Measurements from ENCODE around the gene LMAN1L. TPM values are rescaled to one million over a fixed set of nuclear protein-coding genes. Genes with fewer than 3 reads are reported as not detected.

LMAN1L gene
- total and polyA plus RNA-seq, 2 experiments from 2014 or later = not detected

DNA sequence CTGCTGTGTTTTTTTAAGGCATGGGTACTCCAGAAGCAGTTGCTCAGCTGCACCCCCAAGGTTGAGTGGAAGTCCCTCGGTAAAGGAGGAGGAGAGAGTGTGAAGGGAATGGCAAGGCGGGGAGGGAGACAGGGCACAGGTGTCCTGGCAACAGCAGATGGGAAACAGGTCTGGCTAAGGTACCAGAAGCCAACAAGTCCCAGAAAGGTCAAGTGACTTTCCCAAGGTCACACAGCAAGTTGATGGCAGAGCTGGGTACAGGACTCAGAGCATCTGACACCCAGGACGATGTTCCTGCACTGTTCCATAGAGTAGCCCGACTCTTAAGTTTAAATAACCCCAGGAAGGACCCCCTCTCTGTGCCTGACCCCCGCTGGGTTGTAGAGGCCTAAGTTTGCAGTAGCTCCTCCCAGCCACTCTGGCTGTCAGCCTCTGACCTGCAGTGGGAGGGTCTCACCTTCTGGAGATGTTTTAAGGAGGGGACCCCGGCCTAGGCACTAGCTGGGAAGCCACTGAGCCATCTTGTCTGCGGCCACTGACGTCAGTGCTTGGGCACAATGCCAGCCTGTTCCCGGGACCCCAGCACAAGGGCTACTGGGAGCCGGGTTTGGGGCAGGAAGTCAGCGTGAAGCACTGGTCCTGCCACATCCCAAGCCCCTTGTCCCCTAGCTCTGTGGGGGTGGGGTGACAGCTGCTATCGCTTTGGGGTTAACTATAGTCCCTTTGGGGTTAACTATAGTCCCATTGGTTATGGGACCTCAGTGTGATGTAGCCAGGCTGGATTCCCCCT is 20.2 kb upstream of the LMAN1L start:
- Histone ChIP-seq H3K9ac (no peak overlapping the region), H3K4me3 (no peak overlapping the region), H3K9me3 (ENCODE audit: low read depth) (no peaks in the 10 kb centered on the region), H3K4me1 (ENCODE audit: insufficient read depth) (peaks cover 17% of the 10 kb centered on the region), H3K36me3 (ENCODE audit: low read depth) (no peaks in the 10 kb centered on the region), H3K27me3 (replicated peaks; ENCODE audit: insufficient read depth) (no peaks in the 10 kb centered on the region), H3K79me2 (ENCODE audit: insufficient read depth) (peaks cover 97% of the 10 kb centered on the region), H2AFZ (no peak overlapping the region), H3K4me2 (ENCODE audit: unreplicated experiment) (no peak overlapping the region), H3F3A (ENCODE audit: insufficient read depth) (peaks cover 6% of the 10 kb centered on the region; the same call in 1 of the 2 replicates), H4K20me1 (ENCODE audit: insufficient read depth) (no peaks in the 10 kb centered on the region; the same call in 1 of the 2 replicates), H3K27ac (no peak overlapping the region), H3K9me2 (ENCODE audit: insufficient read depth) (no peaks in the 10 kb centered on the region)
- no peak for TF ChIP-seq EZH2 (IDR thresholded peaks at IDR 0.05; ENCODE audit: insufficient read depth, poor library complexity, severe bottlenecking)
- TF ChIP-seq EZH2phosphoT487 (IDR thresholded peaks at IDR 0.05; ENCODE audit: insufficient read depth, low read depth) = no peak
- DNase-seq = no peak
- WGBS, 2 experiments (ENCODE audit: low coverage in 1 of 2, low lambda C conversion rate in 2 of 2, missing lambda C conversion rate in 2 of 2) = 83 to 85% methylated on average over 11 to 12 of the region's 12 CpGs
- in situ Hi-C loops (cut with MboI) = no loop called here

GRCh38 chr15:74793135-74794028 is 19.3 kb upstream of the LMAN1L start:
- DNase-seq = no peak
- H4K20me1 ChIP-seq (ENCODE audit: insufficient read depth) = no peaks in the 10 kb centered on the region

DNA sequence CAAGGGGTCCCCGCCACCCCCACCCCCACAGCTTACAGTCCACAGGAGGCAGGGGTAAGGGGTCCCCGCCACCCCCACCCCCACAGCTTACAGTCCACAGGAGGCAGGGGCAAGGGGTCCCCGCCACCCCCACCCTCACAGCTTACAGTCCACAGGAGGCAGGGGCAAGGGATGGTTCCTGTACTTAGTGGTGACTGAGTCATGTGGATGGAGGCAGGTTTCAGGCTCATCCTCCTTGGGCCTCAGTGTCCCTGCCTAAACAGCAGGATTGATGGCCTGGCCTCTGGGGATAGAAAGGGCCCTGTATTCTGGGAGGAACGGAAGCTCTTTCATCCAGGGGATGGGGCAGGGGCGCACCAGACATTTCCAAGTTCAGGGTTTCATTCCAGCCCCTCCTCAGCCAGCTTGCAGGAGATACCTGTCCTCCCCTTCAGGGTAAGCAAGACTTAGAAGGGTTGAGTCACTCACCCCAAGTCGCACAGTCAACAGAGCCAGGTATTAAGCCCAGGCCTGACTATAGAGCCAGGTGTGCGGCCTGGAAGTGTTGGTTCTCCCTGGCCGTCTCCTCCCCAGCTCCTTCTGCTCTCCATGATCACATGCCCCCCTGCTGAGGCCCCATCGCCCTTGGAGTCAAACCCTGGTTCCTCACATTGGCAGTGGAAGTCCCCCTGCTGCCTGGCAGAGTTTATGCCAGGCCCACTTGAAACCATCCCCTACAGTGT is 18.2 kb upstream of the LMAN1L start:
- Histone ChIP-seq H2AFZ (no peak overlapping the region), H3K36me3 (ENCODE audit: low read depth) (no peaks in the 10 kb centered on the region), H3K27ac (no peak overlapping the region), H3K27me3 (replicated peaks; ENCODE audit: insufficient read depth) (no peaks in the 10 kb centered on the region), H4K20me1 (ENCODE audit: insufficient read depth) (no peaks in the 10 kb centered on the region), H3K4me1 (ENCODE audit: insufficient read depth) (peaks cover 14% of the 10 kb centered on the region), H3K4me3 (no peak overlapping the region), H3K9ac (no peak overlapping the region), H3F3A (ENCODE audit: insufficient read depth) (peaks cover 6% of the 10 kb centered on the region; the same call in 1 of the 2 replicates), H3K9me2 (ENCODE audit: insufficient read depth) (no peaks in the 10 kb centered on the region), H3K79me2 (ENCODE audit: insufficient read depth) (peaks cover 85% of the 10 kb centered on the region), H3K9me3 (ENCODE audit: low read depth) (no peaks in the 10 kb centered on the region), H3K4me2 (ENCODE audit: unreplicated experiment) (no peak overlapping the region)
- no peak for DNase-seq
- WGBS, 2 experiments (ENCODE audit: low coverage in 1 of 2, low lambda C conversion rate in 2 of 2, missing lambda C conversion rate in 2 of 2) = 96 to 97% methylated on average over 6 to 9 of the region's 9 CpGs
- in situ Hi-C loops (cut with MboI) = no loop called here
- TF ChIP-seq EZH2 (IDR thresholded peaks at IDR 0.05; ENCODE audit: insufficient read depth, poor library complexity, severe bottlenecking) (no peak), EZH2phosphoT487 (IDR thresholded peaks at IDR 0.05; ENCODE audit: insufficient read depth, low read depth) (no peak)

More at GRCh38 chr15:74793135-74794028, 19.3 kb upstream of the LMAN1L start:
- Histone ChIP-seq H3K4me2 (ENCODE audit: unreplicated experiment) (no peak overlapping the region), H3K27ac (no peak overlapping the region), H3K79me2 (ENCODE audit: insufficient read depth) (peaks cover 96% of the 10 kb centered on the region), H3K9me3 (ENCODE audit: low read depth) (no peaks in the 10 kb centered on the region), H3K27me3 (replicated peaks; ENCODE audit: insufficient read depth) (no peaks in the 10 kb centered on the region), H3K9ac (no peak overlapping the region), H3F3A (ENCODE audit: insufficient read depth) (peaks cover 6% of the 10 kb centered on the region; the same call in 1 of the 2 replicates), H3K4me1 (ENCODE audit: insufficient read depth) (peaks cover 14% of the 10 kb centered on the region), H3K9me2 (ENCODE audit: insufficient read depth) (no peaks in the 10 kb centered on the region), H3K36me3 (ENCODE audit: low read depth) (no peaks in the 10 kb centered on the region), H2AFZ (no peak overlapping the region), H3K4me3 (no peak overlapping the region)
- in situ Hi-C loops (cut with MboI) = no loop called here
- 76 to 87% methylated on average over 9 to 12 of the region's 12 CpGs for WGBS, 2 experiments (ENCODE audit: low coverage in 1 of 2, low lambda C conversion rate in 2 of 2, missing lambda C conversion rate in 2 of 2)
- TF ChIP-seq EZH2phosphoT487 (IDR thresholded peaks at IDR 0.05; ENCODE audit: insufficient read depth, low read depth) = no peak
- TF ChIP-seq EZH2 (IDR thresholded peaks at IDR 0.05; ENCODE audit: insufficient read depth, poor library complexity, severe bottlenecking) = no peak

GRCh38 chr15:74794970-74795349 is 17.7 kb upstream of the LMAN1L start:
- no peak overlapping the region for H3K27ac ChIP-seq
- H3F3A ChIP-seq (ENCODE audit: insufficient read depth) = peaks cover 6% of the 10 kb centered on the region; the same call in 1 of the 2 replicates
- H3K36me3 ChIP-seq (ENCODE audit: low read depth) = no peaks in the 10 kb centered on the region
- 90 to 96% methylated on average over 9 of the region's 9 CpGs for WGBS, 2 experiments (ENCODE audit: low coverage in 1 of 2, low lambda C conversion rate in 2 of 2, missing lambda C conversion rate in 2 of 2)
- DNase-seq = no peak
- H3K4me3 ChIP-seq = no peak overlapping the region
- no peaks in the 10 kb centered on the region for H4K20me1 ChIP-seq (ENCODE audit: insufficient read depth)
- H3K9ac ChIP-seq = no peak overlapping the region
- no peaks in the 10 kb centered on the region for H3K9me3 ChIP-seq (ENCODE audit: low read depth)
- no peak for TF ChIP-seq EZH2phosphoT487 (IDR thresholded peaks at IDR 0.05; ENCODE audit: insufficient read depth, low read depth)
- no peak for TF ChIP-seq EZH2 (IDR thresholded peaks at IDR 0.05; ENCODE audit: insufficient read depth, poor library complexity, severe bottlenecking)
- H3K4me1 ChIP-seq (ENCODE audit: insufficient read depth) = peaks cover 13% of the 10 kb centered on the region
- peaks cover 80% of the 10 kb centered on the region for H3K79me2 ChIP-seq (ENCODE audit: insufficient read depth)
- H3K27me3 ChIP-seq (replicated peaks; ENCODE audit: insufficient read depth) = no peaks in the 10 kb centered on the region
- no peak overlapping the region for H2AFZ ChIP-seq
- H3K9me2 ChIP-seq (ENCODE audit: insufficient read depth) = no peaks in the 10 kb centered on the region
- H3K4me2 ChIP-seq (ENCODE audit: unreplicated experiment) = no peak overlapping the region
- in situ Hi-C loops (cut with MboI) = no loop called here

Data from GM23248 (cell line).